ENCODE measurements around the gene CDKN1B. TPM values are rescaled to one million over a fixed set of nuclear protein-coding genes. Genes with fewer than 3 reads are reported as not detected.
"Not testable (repeated sequence)": the region's sequence is repeated elsewhere in the genome, so short reads cannot be mapped to it uniquely, and the experiment has no call there.

The CDKN1B gene
- total RNA-seq, 1 donor from 2014 or later = 36.0 TPM

GRCh38 chr12:12734054-12734453, 16.9 kb downstream of the CDKN1B start:
- no peak for TF ChIP-seq CTCF (IDR thresholded peaks at IDR 0.05; ENCODE audit: partially characterized antibody, unreplicated experiment)
- H3K4me3 Mint-ChIP-seq (ENCODE audit: unreplicated experiment) = no peak overlapping the region
- no peak for DNase-seq
- no peaks in the 10 kb centered on the region for H3K27me3 Mint-ChIP-seq (ENCODE audit: unreplicated experiment)
- no peaks in the 10 kb centered on the region for H3K4me1 Mint-ChIP-seq (ENCODE audit: low read depth, unreplicated experiment)
- peaks cover 2% of the 10 kb centered on the region for H3K9me3 Mint-ChIP-seq (ENCODE audit: unreplicated experiment)
- H3K36me3 Mint-ChIP-seq (ENCODE audit: unreplicated experiment) = no peaks in the 10 kb centered on the region
- no peak overlapping the region for H3K27ac Mint-ChIP-seq (ENCODE audit: unreplicated experiment)

GRCh38 chr12:12734561-12735071, 17.4 kb downstream of the CDKN1B start:
- H3K4me3 Mint-ChIP-seq (ENCODE audit: unreplicated experiment) = no peak overlapping the region
- H3K36me3 Mint-ChIP-seq (ENCODE audit: unreplicated experiment) = no peaks in the 10 kb centered on the region
- H3K27ac Mint-ChIP-seq (ENCODE audit: unreplicated experiment) = no peak overlapping the region
- H3K4me1 Mint-ChIP-seq (ENCODE audit: low read depth, unreplicated experiment) = no peaks in the 10 kb centered on the region
- H3K9me3 Mint-ChIP-seq (ENCODE audit: unreplicated experiment) = peaks cover 2% of the 10 kb centered on the region
- DNase-seq = no peak
- H3K27me3 Mint-ChIP-seq (ENCODE audit: unreplicated experiment) = no peaks in the 10 kb centered on the region
- TF ChIP-seq CTCF (IDR thresholded peaks at IDR 0.05; ENCODE audit: partially characterized antibody, unreplicated experiment) = no peak

GRCh38 chr12:12735301-12735700, 18.1 kb downstream of the CDKN1B start:
- no peak for DNase-seq
- Mint-ChIP-seq H3K36me3 (ENCODE audit: unreplicated experiment) (no peaks in the 10 kb centered on the region), H3K4me3 (ENCODE audit: unreplicated experiment) (no peak overlapping the region), H3K27ac (ENCODE audit: unreplicated experiment) (no peak overlapping the region), H3K27me3 (ENCODE audit: unreplicated experiment) (no peaks in the 10 kb centered on the region), H3K4me1 (ENCODE audit: low read depth, unreplicated experiment) (no peaks in the 10 kb centered on the region), H3K9me3 (ENCODE audit: unreplicated experiment) (peaks cover 2% of the 10 kb centered on the region)
- no peak for TF ChIP-seq CTCF (IDR thresholded peaks at IDR 0.05; ENCODE audit: partially characterized antibody, unreplicated experiment)

GRCh38 chr12:12736759-12737676, 19.9 kb downstream of the CDKN1B start:
- no peaks in the 10 kb centered on the region for H3K4me1 Mint-ChIP-seq (ENCODE audit: low read depth, unreplicated experiment)
- H3K27me3 Mint-ChIP-seq (ENCODE audit: unreplicated experiment) = peaks cover 2% of the 10 kb centered on the region
- H3K9me3 Mint-ChIP-seq (ENCODE audit: unreplicated experiment) = peaks cover 2% of the 10 kb centered on the region
- H3K4me3 Mint-ChIP-seq (ENCODE audit: unreplicated experiment) = no peak overlapping the region
- DNase-seq = no peak
- peak; percentile 52 for TF ChIP-seq CTCF (IDR thresholded peaks at IDR 0.05; ENCODE audit: partially characterized antibody, unreplicated experiment)
- H3K27ac Mint-ChIP-seq (ENCODE audit: unreplicated experiment) = peak overlapping the region; percentile 22
- no peaks in the 10 kb centered on the region for H3K36me3 Mint-ChIP-seq (ENCODE audit: unreplicated experiment)

- not testable (repeated sequence) for H3K4me1 Mint-ChIP-seq (ENCODE audit: low read depth, unreplicated experiment); H3K27me3 Mint-ChIP-seq (ENCODE audit: unreplicated experiment); H3K36me3 Mint-ChIP-seq (ENCODE audit: unreplicated experiment); DNase-seq; H3K4me3 Mint-ChIP-seq (ENCODE audit: unreplicated experiment); H3K27ac Mint-ChIP-seq (ENCODE audit: unreplicated experiment); H3K9me3 Mint-ChIP-seq (ENCODE audit: unreplicated experiment)
Observed at GRCh38 chr12:12738152-12738551, 21.0 kb downstream of the CDKN1B start.
